GM12892 (cell line): ENCODE data around the gene ACOT7.

Source experiments
- DNase-seq: peaks from one replicate; pipeline ENCODE4 v3.0.0; 2011; ENCODE audit not compliant: insufficient read length
- FAIRE-seq: peaks from 2 replicates; lab custom pipeline; 2011; peaks lifted over from hg19 to GRCh38; lab: Jason Lieb, UNC
- POLR2A ChIP-seq: IDR thresholded peaks from 2 replicates; pipeline ENCODE4 v1.6.1; 2011; ENCODE audit warnings: low read depth, low read length, control low read depth
- POLR2AphosphoS5 ChIP-seq: IDR thresholded peaks from 2 replicates; pipeline ENCODE4 v1.6.1; 2011; ENCODE audit warnings: low read depth, low read length, control low read depth
- TAF1 ChIP-seq: IDR thresholded peaks from 2 replicates; pipeline ENCODE4 v1.6.1; 2011; ENCODE audit warnings: low read depth, mild to moderate bottlenecking, control low read depth, low read length, borderline replicate concordance

The ACOT7 gene

DNA sequence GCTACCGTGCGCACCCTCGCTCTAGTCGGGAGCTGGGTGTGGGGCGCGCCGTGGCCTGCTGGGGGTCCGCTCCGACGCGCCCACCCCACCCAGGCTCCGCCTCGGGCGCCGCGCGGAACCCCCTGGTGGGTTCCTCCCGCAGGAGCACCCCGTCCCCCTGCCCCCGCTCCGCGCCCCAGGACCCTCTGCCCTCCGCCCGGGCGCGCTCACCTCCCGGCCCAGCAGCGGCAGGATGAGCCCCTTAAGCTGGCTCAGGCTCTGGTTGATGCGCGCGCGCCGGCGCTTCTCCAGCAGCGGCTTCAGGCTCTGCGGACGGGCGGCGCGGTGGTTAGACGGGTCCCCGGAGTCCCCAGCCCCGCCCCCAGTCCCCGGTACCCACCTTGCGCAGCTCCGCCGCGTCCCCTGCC is 25.8 kb upstream of the ACOT7 start:
- no peak for DNase-seq
- TF ChIP-seq POLR2AphosphoS5: no peak
- no peak for TF ChIP-seq POLR2A
- TF ChIP-seq TAF1: no peak
- no peak for FAIRE-seq

DNA sequence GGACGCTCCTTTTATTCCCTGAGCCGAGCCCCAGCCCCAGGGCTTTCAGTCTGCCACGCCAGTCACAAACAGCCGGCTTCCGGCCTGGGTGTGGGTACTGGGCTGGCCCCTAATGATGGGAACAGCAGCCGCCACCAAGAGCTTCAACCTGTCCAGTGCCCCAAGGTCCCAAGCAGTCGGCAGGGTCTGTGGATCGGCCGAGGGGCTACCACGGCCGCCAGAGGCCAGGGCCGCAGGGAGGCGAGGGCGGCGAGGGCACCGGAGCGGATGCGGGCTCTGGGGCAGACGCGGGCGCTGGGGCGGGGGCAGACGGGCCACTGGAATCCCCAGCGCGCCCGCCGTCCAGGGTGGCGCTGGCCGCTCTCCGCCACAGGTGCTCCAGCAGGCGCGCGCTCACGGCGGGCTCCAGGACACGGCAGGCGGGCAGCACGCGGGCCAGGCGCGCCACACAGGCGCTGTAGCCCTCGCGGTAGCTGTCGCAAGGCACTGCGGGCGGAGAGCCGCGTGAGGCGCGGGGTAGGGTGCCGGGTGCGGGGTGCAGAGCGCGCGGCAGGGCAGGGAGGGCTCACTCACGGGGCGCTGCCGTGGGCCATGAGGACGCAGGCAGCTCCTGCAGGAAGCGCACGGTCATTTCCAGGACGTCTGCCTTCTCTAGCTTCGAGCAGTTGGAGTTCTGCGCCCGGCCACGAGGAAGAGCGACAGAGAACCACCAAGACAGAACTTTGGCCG is 25.3 kb upstream of the ACOT7 start:
- DNase-seq (no peak), FAIRE-seq (no peak)
- no peak for TF ChIP-seq POLR2AphosphoS5
- no peak for TF ChIP-seq TAF1
- TF ChIP-seq POLR2A: no peak

DNA sequence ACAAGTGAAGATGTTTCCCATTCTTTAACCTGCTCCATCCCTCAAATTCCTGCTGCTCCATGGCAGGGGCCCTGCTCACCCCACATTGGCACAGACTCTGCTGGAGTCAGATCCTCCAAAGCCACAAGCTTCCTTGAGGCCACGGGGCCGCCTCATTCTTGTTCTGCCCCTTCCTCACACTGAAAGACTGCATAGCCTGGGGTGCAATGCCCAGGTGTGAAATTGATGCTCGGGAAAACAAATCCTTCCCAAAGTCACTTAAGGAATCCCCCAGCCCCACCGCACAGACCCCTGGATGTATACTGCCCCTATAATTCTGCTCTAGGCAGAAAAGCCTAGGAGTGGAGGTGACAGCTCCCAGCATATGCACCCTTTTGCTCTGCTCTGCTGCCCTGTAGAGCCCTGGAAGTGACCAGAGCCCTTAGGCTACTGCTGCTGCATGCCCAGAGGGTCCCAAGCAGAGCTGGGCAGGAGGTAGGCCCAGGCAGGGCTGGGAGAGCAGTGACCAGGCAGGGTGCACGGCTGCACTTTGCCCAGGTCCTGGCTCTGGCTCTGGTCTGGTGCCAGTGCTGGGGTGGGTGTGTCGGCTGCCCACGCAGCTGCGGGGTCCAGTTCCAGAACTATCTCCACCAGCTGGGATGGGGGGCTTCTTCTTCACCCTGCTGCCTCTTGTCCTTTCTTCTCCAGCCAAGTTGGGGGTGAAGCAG is 24.5 kb upstream of the ACOT7 start:
- no peak for TF ChIP-seq POLR2AphosphoS5
- TF ChIP-seq TAF1: no peak
- no peak for TF ChIP-seq POLR2A
- DNase-seq (no peak), FAIRE-seq (no peak)

DNA sequence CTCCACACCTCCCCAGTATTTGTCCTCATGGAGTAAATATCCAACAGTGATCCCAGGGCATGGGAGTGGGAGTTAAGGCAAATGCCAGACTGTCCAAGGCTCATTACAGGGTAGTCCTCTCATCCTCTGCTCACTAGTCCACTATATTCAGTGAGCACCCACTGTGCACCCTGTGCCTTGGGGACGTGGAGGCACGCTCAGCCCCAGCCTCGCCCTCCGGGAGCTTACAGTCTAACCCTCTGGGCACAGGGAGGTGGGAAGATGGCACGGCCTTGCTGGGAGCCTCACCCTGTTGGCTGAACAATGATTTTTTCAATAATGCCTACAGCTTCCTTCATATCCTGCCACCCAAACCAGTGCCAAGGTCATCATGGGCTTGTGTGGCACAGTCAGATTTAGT is 23.3 kb upstream of the ACOT7 start:
- no peak for DNase-seq
- no peak for TF ChIP-seq POLR2AphosphoS5
- no peak for TF ChIP-seq POLR2A
- no peak for TF ChIP-seq TAF1
- FAIRE-seq: no peak

DNA sequence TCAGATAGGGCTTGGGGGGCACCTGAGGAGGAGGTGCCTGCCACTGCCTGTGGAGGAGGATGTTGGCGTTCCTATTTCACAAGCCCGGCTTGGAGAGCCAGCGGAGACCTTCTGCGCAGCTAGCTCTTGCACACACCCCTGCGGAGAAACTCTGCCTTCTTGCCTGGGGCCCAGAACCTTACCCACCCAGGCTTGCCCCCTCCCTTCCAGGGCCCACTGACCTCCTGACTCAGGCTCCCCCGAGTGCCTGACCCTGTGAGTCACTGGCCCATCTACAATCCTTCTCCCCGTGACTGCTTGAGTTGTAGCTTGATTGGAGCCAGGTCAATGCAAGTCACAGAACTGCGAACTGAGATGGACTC is 22.7 kb upstream of the ACOT7 start:
- DNase-seq (no peak), FAIRE-seq (no peak)
- TF ChIP-seq TAF1: no peak
- TF ChIP-seq POLR2AphosphoS5: no peak
- TF ChIP-seq POLR2A: no peak

DNA sequence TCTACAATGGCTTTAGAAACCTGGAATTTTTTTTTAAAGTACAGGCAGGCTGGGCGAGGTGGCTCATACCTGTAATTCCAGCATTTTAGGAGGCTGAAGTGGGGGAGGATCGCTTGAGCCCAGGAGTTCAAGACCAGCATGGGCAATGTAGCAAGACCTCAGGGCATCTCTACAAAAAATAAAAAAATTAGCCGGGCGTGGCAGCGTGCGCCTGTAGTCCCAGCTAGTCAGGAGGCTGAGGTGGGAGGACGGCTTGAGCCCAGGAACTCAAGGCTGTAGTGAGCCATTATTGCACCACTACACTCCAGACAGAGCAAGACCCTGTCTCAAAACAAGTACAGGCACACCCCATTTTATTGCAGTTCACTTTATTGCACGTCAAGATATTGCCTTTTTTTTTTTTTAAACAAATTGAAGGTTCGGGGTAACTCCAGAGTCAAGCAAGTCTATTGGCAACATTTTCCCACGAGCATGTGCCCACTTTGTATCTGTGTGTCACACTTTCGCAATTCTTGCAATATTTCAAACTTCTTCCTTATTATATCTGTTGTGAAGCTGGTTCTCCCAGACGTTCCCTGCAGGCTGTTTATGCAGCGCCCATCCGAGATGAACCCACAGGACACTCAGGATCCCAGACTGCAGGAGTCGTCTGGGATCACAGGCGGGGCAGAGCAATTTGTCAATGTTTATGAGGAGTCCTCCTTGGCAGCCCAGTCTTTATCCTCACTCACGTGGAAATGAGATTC is 21.5 kb upstream of the ACOT7 start:
- TF ChIP-seq POLR2AphosphoS5 (no peak), POLR2A (no peak), TAF1 (no peak)
- FAIRE-seq: no peak
- DNase-seq: no peak

DNA sequence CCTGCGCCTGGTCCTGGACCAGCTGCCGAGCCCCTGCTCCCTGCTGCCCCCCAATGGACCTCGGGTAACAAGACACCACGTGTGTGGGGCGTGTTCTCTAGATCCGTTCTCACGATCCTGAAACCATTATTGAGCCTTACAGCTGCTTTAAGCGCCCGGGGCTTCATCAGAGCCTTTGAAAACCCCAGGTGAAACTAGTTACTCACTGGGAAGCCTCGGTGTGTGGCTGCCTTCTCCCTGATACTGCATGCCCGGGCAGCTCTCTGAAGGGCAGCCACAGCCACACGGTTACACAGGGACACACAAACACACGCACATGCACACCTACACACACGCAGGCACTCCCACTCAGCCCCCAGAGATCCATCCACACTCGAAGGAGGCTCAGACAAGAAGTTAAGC is 20.9 kb upstream of the ACOT7 start:
- TF ChIP-seq POLR2AphosphoS5: no peak
- no peak for TF ChIP-seq POLR2A
- TF ChIP-seq TAF1: no peak
- DNase-seq: no peak
- peak; percentile 79 for FAIRE-seq

DNA sequence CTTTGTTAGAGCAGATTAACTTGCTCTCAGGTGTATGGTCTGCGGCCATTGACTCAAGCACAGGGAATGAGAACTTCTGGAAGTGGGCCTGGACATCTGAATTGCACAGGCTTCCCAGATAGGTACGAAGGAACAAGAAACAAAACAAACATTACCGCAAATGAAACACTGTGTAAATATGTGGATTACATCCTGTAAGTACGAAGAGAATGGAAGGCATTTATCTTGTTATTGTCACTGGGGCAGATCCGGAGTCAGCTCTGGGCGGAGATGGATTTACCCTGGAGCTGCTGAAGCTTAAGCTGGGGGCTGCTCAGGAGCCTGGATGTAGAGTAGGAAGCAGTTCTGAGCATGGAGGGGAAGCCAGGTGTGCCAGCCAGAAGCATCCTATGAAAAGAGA is 19.3 kb upstream of the ACOT7 start:
- DNase-seq: no peak
- no peak for FAIRE-seq
- no peak for TF ChIP-seq TAF1
- TF ChIP-seq POLR2AphosphoS5: no peak
- TF ChIP-seq POLR2A: no peak

DNA sequence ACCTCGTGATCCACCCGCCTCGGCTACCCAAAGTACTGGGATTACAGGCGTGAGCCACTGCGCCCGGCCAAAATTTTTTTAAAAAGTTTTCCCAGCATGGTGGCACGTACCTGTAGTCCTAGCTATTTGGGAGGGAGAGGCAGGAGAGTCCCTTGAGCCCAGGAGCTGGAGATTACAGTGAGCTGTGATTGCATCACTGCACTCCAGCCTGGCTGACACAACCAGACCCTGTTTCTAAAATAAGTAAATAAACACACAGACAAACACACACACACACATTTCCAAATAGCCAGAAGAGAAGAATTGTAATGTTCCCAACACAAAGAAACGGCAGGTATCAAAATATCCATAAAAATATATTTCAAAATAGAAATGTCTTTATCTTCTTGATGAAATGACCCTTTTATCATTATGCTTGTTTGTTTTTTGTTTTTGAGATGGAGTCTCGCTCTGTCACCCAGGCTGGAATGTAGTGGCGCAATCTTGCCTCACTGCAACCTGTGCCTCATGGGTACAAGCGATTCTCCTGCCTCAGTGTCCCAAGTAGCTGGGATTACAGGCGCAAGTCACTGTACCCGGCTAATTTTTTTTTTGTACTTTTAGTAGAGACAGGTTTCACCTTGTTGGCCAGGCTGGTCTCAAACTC is 16.8 kb upstream of the ACOT7 start:
- DNase-seq (no peak), FAIRE-seq (no peak)
- no peak for TF ChIP-seq TAF1
- TF ChIP-seq POLR2AphosphoS5: no peak
- no peak for TF ChIP-seq POLR2A

DNA sequence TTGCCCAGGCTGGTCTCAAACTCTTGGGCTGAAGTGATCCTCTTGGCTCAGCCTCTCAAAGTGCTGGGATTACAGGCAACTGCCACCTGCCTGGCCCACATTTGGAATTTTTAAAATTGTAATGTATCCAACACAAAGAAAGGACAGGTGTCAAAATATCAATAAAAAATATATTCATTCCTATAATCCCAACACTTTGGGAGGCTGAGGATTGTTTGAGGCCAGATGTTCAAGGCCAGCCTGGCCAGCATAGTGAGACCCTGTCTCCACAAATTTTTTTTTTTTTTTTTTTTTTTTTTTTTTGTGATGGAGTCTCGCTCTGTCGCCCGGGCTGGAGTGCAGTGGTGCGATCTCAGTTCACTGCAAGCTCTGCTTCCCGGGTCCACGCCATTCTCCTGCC is 16.2 kb upstream of the ACOT7 start:
- TF ChIP-seq POLR2A: no peak
- TF ChIP-seq TAF1: no peak
- DNase-seq (no peak), FAIRE-seq (no peak)

DNA sequence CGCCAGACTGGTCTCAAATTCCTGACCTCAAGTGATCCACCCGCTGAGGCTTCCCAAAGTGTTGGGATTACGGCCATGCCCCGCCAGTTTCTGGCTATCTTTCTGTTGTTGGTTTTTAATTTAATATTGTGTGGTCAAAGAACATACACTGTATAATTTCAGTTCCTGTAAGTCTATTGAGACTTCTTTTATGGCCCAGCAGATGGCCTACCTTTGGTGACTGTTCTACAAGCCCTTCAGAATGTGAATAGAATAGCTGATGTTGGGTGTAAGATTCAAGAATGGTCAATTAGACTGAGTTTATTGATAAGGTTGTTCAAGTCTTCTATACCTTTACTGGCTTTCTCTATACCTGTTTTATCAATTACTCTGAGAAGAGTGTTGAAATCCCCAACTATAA is 15.5 kb upstream of the ACOT7 start:
- DNase-seq (no peak), FAIRE-seq (no peak)
- no peak for TF ChIP-seq POLR2A
- no peak for TF ChIP-seq POLR2AphosphoS5
- no peak for TF ChIP-seq TAF1

DNA sequence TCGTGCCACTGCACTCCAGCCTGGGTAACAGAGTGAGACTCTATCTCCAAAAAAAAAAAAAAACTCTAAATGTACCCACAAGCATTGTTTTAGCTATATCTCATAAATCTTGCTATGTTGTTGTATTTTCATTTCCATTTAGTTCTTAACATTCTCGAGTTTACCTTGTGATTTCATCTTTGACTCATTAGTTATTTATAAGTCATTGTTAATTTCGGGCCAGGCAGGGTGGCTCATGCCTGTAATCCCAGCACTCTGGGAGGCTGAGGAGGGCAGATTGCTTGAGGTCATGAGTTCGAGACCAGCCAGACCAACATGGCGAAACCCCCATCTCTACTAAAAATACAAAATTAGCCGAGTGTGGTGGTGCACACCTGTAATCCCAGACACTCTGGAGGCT is 14.5 kb upstream of the ACOT7 start:
- DNase-seq: no peak
- FAIRE-seq: no peak

More for the DNA sequence above, 14.5 kb upstream of the ACOT7 start:
- TF ChIP-seq POLR2AphosphoS5: no peak
- no peak for TF ChIP-seq POLR2A
- TF ChIP-seq TAF1: no peak
